ENCODE measurements around the gene TSPAN14. TPM values are rescaled to one million over a fixed set of nuclear protein-coding genes. Genes with fewer than 3 reads are reported as not detected.

The TSPAN14 gene
- total RNA-seq, 1 experiment from 2014 or later = 46.8 TPM

GRCh38 chr10:80486785-80487420 lies 32.8 kb downstream of the TSPAN14 start:
- no peak for DNase-seq
- no peaks in the 10 kb centered on the region for H4K20me1 ChIP-seq (ENCODE audit: control insufficient read depth, insufficient read depth, insufficient read length)
- no peak overlapping the region for H2BK20ac ChIP-seq (ENCODE audit: low read depth, low read length, poor library complexity, severe bottlenecking)
- no peak overlapping the region for H2AK5ac ChIP-seq (ENCODE audit: insufficient read length, low read length)
- no peak overlapping the region for H3T11ph ChIP-seq (ENCODE audit: low read length)
- H3K4me1 Mint-ChIP-seq = peaks cover 38 to 51% of the 10 kb centered on the region in 2 experiments
- no peak overlapping the region for H2BK12ac ChIP-seq (ENCODE audit: insufficient read length, low read depth, low read length)
- H3K79me2 ChIP-seq (ENCODE audit: insufficient read depth, low read length) = peaks cover 14% of the 10 kb centered on the region; the same call in 1 of the 2 replicates
- H3K36me3 Mint-ChIP-seq (ENCODE audit: insufficient read depth in 1 of 3, low read depth in 3 of 3) = peaks cover 14 to 24% (median 16%) of the 10 kb centered on the region in 3 experiments
- H3K4me1 ChIP-seq (ENCODE audit: insufficient read depth, low read length) = peaks cover 6% of the 10 kb centered on the region; the same call in 1 of the 2 replicates
- H3K4ac ChIP-seq (ENCODE audit: low read depth, low read length) = no peak overlapping the region
- no peak overlapping the region for H3K56ac ChIP-seq (ENCODE audit: insufficient read length, low read depth, low read length)
- H3K27me3 ChIP-seq (ENCODE audit: insufficient read depth, low read length) = no peaks in the 10 kb centered on the region
- H3K9ac ChIP-seq (ENCODE audit: extremely low read depth, insufficient read length, low read length) = no peak overlapping the region
- no peak overlapping the region for H2BK5ac ChIP-seq (ENCODE audit: insufficient read length, low read length)
- WGBS (ENCODE audit: extremely low coverage, insufficient read length, low lambda C conversion rate) = no CpG with 5 or more reads among the region's 9 CpGs
- no peaks in the 10 kb centered on the region for H3K23me2 ChIP-seq (ENCODE audit: insufficient read length, low read depth, low read length, poor library complexity, severe bottlenecking)
- H2BK15ac ChIP-seq (ENCODE audit: low read depth, low read length) = no peak overlapping the region
- no peaks in the 10 kb centered on the region for H3K27me3 Mint-ChIP-seq (ENCODE audit: low read depth)
- no peak for TF ChIP-seq CTCF (conservative IDR thresholded peaks at IDR 0.05)
- H2BK120ac ChIP-seq (ENCODE audit: low read depth, low read length, poor library complexity, severe bottlenecking) = no peak overlapping the region
- H3K4me2 ChIP-seq (ENCODE audit: insufficient read depth, insufficient read length, low read length) = no peak overlapping the region
- H3K27ac ChIP-seq (ENCODE audit: insufficient read length, low read depth, low read length) = no peak overlapping the region
- H3K9me3 ChIP-seq (ENCODE audit: control insufficient read depth, low read depth, low read length) = no peaks in the 10 kb centered on the region
- H3K9me3 Mint-ChIP-seq = no peaks in the 10 kb centered on the region
- H4K5ac ChIP-seq (ENCODE audit: insufficient read length, low read depth, low read length) = no peak overlapping the region
- H3K23ac ChIP-seq (ENCODE audit: insufficient read length, low read depth, low read length) = no peak overlapping the region
- peaks cover 3% of the 10 kb centered on the region for H3K79me1 ChIP-seq (ENCODE audit: insufficient read depth, low read depth, low read length, poor library complexity, severe bottlenecking)
- H2AFZ ChIP-seq (ENCODE audit: low read length) = no peak overlapping the region
- no peak overlapping the region for H4K8ac ChIP-seq (replicated peaks; ENCODE audit: insufficient read length, low read depth, low read length)
- no peak overlapping the region for H3K14ac ChIP-seq (ENCODE audit: insufficient read depth, low read length)
- no peak overlapping the region for H3K4me3 Mint-ChIP-seq
- no peak overlapping the region for H4K91ac ChIP-seq (ENCODE audit: insufficient read length, low read depth, low read length)
- no peak overlapping the region for H3K18ac ChIP-seq (ENCODE audit: insufficient read length, low read depth, low read length)
- no peak overlapping the region; a peak in 1 of 7 replicates for H3K27ac Mint-ChIP-seq
